Fibroblast of the conjunctiva (primary cell): ENCODE data around the gene NOC4L.
"Not testable (repeated sequence)": the region's sequence is repeated elsewhere in the genome, so short reads cannot be mapped to it uniquely, and the experiment has no call there.

Experiments used
- DNase-seq: peaks from one replicate; pipeline ENCODE4 v3.0.0-alpha.2; 2010; ENCODE audit warnings: low read depth

NOC4L gene

DNA sequence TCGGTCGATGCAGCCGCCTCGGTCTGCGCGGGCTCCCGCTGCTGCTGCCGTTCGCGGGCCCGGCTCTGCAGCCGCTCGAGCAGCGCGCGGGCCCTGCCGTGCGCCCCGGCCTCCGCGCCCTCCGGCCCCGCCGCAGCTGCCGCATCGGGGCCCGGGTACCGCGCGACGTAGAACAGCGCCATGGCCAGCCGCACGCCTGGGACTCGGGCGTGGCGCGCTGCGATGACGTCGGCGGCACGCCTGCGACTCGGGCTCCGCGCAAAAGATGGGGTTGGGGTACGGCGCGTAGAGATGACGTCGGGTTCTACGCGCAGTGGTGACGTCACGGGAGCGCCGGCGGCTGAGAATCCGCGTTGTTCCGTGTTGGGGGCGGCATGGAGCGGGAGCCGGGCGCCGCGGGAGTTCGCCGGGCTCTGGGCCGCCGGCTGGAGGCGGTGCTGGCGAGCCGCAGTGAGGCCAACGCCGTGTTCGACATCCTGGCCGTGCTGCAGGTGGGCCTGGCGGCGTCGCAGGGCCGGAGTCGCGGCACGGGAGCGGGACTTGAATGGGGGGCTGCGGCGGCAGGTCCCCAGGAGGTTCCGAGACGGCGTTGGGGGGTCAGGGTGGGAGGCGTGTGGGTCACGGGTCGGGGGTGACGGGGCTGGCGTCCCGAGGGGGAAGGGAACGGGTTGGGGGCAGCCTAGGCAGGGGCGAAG is at the start of gene NOC4L, which contains the start of gene DDX51:
Gene NOC4L, plus strand, starts transcription at position 343 of the 695 bp plus-strand sequence. Its CDS starts 32 bp downstream, at position 375.
Gene DDX51, minus strand, starts transcription at position 205 of the 695 bp plus-strand sequence. Its CDS starts 23 bp downstream, at position 182.
- peak; percentile 83 for DNase-seq

DNA sequence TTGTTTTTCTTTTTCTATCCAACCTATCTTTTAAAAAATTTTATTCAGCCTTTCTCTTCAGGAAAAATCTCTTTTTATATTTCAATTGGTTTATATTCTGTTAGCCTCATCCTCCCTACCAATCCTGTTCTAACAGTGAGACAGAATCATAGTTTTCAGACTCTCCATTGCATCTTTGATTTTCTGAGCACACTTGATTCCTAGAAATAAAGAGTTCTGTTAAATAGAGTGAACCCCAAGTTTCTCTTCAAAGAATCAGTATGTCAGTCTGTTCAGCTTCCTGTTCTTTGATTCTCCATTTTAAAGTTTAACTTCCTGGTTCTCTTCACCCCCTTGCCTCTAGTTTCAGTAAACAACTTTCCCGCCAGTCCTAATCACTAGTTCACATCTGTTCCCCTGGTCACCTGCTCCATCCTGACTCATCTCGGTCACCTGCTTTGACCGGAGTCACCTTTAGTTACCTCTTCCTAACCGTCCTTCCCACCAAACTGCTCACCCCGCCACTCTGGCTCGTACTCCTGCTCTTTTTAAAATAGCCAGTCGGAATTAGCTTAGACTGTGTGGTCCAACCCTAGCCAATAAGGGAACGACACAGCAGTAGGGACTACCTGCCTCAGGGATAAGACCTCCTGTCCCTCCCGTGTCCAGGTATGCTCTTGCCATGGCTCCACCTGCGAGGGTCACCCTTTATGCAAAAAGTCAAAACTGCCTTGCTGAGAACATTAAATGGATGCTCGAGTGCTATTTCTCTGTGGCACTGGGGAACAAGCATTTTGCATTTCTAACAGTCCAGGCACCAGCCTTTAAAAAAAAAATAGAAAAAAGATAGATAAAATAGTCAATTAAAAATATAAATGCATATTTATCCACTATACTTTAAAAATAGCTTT is 48.5 kb upstream of the NOC4L start:
- DNase-seq: no peak

DNA sequence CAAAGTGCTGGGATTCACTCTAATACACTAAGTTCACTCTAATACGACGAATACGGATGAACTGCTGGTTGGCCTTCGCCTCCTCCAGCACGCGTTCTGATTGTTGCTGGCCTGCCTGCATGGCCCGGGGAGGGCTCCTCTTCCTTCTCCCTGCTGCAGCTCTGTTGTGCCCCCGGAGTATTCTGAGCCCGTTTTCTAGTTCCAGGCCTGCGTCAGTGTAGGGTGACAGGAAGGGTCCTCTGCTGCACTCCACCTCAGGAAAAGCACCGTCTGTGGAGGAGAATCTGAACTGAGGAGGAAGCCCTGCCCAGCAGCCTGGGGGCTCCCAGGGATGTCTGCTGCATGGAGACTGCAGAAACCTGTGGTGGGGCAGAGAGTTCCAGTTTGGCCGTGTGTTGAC is 44.5 kb upstream of the NOC4L start:
- DNase-seq: no peak

DNA sequence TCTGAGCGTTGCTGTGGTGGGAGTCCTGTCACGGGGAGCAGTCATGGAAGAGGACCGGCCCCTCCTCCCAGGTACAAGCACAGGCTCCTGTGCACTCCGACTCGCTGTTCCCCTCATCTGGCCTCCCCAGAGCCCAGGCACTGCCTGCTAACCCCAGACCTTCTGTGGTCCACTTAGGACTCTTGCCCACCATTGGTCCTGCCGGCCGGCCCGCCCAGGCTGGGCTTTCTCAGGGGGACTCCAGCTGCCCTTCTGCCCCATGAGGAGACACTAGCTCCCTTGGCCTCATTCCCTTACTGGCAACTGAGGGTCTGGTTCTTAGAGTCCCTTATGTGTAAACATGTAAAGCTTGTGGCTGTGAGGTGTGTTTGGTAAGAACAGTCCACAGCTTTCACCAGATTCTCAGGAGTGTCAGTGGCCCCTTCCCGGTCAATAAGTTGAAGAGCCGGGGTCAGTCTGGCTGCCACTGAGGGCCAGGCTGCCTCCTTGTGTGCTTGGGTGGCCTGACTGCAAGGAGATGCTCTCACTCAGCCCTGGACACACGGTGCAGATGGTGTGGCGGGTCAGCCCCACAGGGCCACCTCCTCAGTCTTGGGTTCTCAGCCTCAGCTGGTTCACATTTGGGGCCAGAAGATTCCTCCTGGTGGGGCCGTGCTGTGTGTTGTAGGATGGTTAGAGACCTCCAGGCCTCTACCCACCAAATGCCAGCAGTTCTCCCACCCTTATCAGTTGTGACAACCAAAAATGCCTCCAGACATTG is 43.8 kb upstream of the NOC4L start:
- DNase-seq: no peak

DNA sequence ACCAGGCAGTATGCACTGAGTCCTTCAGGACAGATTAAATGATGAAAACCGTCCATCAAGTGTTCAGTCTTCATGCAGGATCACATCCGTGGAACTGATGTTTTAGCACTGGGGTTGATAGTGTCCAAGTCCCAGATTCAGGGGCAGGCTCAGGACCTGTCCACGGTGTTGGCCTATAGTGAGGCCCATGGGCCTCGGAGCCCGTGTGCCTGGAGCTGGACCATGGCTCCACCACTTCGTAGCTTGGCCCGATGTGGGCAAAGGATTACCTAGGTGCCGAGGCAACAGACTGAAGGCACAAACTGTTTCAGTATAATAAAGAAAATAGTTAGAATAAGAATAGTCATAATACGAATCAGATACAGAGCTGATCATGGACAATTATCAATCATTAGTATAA is 42.0 kb upstream of the NOC4L start:
- DNase-seq: no peak

DNA sequence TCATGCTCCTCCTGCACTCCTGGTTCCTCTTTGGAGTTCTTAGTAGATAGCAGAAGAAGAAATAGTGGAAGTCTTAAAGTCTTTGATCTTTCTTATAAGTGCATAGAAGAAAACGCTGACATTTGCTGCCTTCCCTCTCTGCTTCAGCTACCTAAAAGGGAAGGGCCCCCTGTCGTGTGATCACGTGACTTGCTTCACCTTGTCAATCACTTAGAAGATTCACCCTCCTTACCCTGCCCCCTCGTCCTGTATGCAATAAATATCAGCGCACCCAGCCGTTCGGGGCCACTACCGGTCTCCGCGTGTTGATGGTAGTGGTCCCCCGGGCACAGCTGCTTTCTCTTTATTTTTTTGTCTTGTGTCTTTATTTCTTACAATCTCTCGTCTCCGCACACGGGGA is 41.2 kb upstream of the NOC4L start:
- not testable (repeated sequence) for DNase-seq

DNA sequence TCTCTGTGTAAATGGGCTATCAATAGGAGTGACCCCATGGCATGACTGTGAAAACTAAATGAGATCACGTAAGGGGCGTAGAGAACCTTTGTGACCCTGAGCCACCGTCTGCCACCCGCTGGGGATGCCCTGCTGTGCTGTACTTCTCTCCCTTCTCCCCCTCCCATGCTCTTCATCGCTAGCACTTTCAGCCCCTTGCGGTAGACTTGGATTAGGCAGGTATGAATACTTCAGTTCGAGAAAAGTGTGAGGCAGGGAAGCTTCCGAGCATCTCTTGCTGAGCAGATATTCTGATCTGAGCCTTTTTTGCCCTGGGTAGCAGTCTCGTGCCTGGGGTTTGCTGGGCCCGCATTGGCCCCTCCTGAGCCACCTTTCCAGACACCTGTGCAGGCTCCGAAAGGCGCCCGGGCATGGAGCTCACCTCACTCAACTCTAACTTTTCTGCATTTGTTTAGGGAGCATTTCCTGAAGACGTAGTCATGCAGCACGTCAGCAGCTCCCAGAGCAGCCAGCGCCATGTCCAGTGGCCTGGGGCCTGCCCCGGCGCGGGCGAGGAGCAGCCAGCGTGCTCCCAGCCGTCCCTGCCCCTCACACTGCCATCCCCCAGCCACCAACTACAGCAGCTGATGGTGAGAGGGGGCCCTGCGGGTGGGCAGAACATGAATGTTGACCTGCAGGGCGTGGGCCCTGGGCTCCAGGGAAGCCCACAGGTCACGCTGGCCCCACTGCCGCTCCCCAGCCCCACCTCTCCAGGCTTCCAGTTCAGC is 40.5 kb upstream of the NOC4L start:
- no peak for DNase-seq

DNA sequence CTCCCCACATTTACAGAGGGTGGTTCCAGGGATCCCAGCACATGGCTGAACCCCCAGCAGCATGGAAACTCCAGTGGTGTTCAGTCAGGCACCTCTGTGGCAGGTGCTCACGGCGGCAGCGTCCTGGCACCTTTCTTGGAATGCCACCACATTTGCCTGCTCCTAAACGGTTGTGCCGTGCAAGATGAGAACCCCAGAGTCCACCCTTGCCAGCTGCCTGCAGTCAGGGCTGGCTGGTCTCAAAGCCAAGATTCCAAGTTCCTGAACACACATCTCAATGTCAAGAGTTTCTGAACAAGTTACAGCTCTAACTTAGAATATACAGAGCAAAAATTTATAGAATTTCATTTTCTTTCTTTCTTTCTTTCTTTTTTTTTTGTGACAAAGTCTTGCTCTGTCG is 38.8 kb upstream of the NOC4L start:
- DNase-seq: no peak

DNA sequence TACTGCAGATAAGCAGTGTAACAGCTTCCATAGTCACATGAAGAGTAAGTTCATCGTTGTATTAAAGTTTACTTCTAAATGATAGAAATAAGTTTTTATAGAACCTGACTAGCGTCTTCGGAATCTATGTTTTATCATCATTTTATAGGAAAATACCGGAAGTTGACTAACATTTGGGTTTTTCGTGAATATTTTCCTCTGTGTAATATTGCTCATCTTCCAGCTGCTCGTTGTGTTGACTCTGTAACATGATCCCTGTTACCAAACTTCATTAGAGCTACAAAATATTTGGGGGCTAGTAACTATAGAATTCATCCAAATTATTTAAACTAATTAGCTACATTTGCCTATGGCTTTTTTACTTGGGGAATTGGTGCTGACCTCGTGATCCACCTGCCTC is 37.3 kb upstream of the NOC4L start:
- no peak for DNase-seq

DNA sequence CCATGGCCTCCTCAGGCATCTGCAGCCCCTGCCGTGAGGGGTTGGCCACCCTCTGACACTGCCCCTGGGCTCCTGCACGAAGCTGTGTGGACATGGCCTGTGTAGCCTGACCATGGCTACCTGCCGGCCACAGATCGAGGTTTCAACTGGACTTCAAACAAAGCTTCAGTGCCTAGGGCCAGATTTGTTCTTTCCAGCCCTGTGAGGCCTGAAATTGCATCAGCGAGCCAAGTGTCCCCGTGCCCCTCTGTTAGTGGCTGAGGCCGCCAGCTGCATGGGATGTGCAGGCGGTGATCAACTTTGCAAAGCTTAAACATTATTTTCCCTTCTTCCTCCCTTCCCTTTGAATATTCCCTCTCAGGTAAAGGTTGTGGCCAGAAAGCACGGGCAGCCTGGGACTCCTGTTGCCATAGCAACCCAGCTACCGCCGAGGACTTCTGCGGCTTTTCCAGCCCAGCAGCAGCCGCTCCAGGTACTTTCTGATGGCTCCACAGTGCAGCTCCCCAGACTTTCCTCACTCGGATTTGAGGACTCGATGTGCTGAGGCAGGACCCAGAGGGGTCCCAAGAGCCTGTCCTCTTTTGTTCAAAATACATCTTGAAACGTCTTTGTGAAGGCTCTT is 35.9 kb upstream of the NOC4L start:
- no peak for DNase-seq

DNA sequence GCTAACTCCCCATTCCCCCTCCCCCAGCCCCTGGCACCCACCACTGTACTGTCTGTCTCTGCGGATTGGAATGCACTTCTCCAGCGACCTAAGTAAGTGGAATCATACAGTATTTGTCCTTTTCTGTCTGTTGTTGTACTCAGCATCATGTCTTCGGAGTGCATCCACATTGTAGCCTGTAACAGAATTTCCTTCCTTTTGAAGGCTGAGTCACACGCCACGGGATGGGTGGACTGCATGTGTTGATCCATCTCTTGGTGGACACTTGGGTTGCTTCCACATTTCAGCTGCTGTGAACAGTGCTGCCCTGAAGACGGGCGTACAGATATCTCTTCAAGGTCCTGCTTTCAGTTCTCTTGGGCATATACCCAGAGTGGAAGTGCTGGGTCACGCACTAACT is 34.5 kb upstream of the NOC4L start:
- DNase-seq: no peak

DNA sequence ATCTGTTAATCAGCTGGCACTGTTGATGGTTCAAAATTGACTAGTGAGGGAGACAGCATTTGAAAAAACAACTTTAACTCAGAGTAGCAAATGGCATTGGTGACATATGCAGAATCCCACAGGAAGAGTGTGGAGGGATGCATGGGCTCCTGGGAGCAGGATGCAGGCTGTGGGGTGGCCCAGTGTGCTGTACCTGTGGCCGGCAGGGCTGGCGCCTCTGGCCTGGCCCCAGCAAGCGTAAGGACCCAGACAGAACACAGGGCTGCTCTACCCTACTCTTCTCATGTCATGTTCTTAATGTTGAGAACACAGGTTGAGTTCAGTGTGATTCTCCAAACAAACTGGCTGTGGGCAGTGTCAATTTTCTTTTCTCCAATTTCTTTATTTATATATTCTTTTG is 33.6 kb upstream of the NOC4L start:
- DNase-seq: no peak

DNA sequence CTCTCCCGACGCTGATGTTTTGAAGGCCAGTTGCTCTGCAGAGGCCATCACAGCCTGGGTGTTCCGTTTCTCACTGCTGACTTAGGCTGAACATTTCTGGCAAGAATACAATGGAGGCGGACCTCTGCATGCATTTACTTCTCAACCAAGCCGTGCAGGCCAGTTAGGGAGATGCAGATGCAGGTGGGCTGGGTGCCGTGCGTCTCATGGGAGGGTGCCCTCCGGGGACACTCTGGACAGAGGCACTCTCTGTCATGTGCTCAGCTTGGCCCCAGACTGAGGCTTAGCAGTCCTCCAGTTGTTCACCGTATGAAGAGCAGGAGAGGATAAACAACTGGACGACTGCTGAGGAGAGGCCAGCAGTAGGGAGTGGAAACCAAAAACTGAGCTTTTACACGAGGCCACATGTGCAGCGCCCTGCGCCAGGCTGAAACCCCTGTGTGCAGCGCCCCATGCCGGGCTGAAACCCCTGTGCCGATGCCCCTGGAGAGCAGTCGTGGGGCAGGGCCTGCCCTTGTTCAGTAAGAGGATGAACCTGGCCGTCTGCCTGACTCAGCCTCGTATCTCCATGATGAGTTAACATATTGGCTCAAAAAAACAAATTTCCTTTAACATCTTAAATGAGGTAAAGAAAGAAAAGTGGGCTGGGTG is 32.5 kb upstream of the NOC4L start:
- DNase-seq: no peak

DNA sequence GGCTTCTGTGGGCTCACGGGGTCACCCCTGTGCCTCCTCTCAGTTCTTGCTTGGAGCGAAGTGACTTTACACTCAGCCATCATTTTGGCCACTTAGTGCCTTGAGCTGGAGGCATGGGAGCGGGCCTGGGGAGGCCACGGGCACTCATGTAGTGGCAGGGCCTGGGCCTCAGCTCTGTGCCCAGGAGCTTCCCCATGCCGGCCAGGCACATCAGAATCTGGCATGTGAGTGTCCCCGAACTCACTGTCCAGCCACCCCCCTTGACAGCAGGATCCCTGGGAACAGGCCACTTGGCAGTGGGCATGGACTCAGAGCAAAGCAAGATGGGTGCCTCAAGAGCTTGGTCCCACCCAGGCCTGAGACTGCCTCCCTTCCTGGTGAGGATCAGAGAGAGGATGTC is 29.6 kb upstream of the NOC4L start:
- no peak for DNase-seq

DNA sequence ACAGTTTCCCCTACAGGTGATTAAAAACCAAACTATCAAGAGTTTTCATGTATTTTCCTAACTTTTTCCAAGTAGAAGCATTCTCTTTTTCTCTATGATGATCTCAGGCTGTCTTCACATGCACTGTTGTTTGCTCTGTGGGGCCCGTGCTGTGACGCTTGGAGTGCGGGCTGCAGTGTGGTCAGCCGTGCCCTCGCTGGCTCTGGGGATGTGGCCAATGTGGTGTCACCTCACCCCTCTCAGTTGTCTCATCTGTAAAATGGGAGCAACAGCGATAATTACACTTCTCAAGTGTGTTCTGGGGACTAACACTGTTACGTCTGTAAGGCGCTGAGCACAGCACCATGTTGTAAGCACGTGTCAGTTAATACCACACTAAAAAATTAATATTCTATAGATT is 28.8 kb upstream of the NOC4L start:
- no peak for DNase-seq

DNA sequence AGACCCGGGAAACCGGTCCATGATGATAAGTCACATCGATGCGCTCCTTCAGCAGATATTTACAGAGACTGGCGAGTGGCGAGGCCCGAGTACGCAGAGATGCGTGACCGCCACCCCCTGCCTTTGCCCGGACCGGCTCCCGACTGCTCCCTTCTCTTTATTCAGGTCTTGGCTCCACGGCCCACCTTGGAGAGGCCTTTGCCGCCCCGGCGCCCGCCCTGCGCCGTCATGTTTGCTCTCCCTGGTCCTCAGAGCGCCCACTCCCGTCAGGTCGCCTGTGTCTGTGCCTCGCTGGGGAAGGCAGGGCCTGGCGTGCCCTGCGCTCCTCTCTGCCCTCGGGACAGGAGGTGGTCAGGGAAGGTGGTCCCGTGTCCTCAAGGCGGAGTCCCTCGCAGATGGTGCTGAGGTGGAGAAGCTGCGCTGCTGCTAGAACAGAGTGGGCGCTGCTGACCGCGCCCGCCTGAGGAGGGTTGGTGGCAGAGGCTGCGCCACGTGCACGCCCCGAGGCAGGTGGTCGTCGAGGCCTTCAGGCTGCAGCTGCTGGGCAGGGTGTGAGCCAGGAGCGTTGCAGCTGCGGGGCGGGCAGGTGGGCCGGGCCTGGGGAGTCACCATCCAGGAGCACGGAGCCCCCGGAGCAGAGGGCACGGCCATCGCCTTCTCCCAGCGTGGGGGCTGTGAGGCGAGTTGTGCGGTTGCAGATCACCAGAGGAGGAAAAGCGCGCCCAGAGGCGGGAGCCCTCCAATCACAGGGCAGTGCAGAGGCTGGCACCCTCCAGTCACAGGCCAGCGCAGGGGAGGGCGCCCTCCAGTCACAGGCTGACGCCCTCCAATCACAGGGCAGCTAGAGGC is 27.3 kb upstream of the NOC4L start:
- no peak for DNase-seq

DNA sequence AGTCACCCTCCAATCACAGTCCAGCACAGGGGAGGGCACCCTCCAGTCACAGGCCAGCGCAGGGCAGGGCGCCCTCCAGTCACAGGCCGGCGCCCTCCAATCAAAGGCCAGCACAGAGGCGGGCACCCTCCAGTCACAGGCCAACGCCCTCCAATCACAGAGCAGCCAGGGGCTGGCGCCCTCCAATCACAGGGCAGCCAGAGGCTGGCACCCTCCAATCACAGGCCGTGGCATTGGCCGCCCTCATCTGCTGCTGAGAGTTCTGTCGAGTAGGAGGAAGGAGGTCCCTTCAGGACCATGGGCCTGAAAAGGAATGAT is 26.7 kb upstream of the NOC4L start:
- DNase-seq: no peak

DNA sequence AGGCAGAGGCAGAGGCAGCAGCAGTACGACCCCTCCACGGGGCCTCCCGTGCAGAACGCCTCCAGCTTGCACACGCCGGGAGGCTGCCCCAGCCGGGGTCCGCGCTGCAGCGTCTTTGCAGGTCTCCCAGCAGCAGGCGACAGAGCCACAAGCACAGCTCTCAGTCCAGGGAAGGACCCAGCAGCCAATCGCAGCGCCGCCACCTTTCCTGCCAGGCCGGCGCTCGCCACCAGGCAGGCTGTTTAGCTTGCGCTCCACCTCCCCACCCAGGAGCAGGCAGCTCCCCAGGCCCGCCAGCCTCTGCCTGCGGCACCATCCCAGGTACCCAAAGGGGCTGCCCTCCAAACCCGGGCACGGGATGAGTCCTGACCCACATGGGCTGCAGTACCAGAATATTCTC is 25.4 kb upstream of the NOC4L start:
- DNase-seq: no peak

DNA sequence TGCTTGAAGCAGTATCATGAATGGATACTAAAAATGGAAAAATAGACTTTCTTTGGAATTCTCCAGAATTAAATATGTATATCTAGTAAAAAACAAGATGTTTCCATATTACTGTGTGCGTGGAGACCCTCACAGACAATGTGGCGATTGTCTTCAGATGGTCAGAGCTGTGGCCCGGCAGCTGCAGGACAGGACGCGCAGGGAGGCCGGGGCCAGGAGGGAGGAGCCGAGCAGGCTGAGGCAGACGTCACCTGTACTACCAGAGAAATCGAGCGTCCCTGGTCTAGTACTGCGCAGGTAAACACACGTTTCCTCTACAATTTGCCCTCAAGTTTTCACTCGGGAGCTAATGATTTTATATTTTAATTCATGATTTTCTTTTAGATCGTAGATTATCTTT is 23.0 kb upstream of the NOC4L start:
- no peak for DNase-seq
